Stimulated activated CD4-positive, alpha-beta T cell treated with anti-CD3 and anti-CD28 coated beads, TNF-alpha, amount 100 ng/mL, for 1 hour (primary cell): ENCODE data around the gene GNAO1.
"Not testable (repeated sequence)": the region's sequence is repeated elsewhere in the genome, so short reads cannot be mapped to it uniquely, and the experiment has no call there.

Source experiments
- DNase-seq, 3 donors: peaks; one replicate each; pipeline ENCODE4 v3.0.0-alpha.2; 2020; ENCODE audit warnings: low read depth in 3 of 3, low spot score in 1 of 3

Gene GNAO1

DNA sequence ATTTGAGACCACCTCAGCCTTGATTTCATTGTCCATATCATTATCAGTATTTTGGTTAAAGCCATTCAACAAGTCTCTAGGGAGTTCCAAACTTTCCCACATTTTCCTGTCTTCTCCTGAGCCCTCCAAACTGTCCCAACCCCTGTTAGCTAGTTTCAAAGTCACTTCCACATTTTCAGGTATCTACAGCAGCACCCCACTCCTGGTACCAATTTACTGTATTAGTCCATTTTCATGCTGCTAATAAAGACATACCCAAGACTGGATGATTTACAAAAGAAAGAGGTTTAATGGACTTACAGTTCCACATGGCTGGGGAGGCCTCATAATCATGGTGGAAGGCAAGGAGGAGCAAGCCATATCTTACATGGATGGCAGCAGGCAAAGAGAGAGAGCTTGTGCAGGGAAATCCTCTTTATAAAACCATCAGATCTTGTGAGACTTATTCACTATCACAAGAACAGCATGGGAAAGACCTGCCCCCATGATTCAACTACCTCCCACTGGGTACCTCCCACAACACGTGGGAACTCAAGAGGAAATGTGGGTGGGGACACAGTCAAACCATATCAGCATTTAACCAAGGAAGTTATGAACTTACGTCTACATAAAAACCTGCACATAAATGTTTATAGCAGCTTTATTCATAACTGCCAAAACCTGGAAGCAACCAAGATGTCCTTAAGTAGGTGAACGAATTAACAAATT is 189.6 kb downstream of the GNAO1 start:
- DNase-seq = not testable (repeated sequence)

DNA sequence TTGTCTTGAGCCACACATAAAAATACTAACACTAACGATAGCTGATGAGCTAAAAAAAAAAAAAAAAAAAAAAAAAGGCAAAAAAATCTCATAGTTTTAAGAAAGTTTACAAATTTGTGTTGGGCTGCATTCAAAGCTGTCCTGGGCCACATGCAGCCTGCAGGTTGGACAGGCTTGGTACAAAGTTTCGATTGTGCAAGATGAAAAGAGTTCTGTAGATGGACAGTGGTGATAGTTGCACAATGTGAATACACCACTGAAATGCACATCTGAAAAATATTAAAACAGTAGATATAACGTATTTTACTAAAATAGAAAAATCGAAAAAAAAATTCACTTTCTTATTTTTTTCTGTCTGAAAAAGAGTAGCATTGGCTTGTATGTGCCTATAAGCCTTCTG is 191.2 kb downstream of the GNAO1 start:
- no peak for DNase-seq

- no peak for DNase-seq
Observed at GRCh38 chr16:56382901-56383355, 191.6 kb downstream of the GNAO1 start.

- no peak for DNase-seq
Observed at GRCh38 chr16:56384074-56384721, 192.9 kb downstream of the GNAO1 start.

DNA sequence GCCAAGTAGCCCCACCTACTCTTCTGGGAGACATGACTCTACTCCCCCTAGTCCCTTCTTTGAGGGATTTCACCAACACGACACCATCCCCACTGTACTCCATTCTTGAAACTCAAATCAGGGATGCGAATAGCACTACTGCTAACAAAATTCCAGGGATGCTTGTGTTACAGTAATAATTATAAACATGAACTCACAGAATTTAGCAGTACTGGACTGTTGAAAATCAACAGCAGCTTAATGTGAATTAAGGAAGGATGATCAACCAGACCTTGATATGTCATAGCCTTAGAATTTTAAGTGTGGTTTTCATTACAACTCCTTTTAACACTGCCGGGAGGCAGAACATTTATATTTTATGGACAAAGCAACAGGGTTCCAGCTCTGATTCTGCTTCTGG is 196.1 kb downstream of the GNAO1 start:
- no peak for DNase-seq

DNA sequence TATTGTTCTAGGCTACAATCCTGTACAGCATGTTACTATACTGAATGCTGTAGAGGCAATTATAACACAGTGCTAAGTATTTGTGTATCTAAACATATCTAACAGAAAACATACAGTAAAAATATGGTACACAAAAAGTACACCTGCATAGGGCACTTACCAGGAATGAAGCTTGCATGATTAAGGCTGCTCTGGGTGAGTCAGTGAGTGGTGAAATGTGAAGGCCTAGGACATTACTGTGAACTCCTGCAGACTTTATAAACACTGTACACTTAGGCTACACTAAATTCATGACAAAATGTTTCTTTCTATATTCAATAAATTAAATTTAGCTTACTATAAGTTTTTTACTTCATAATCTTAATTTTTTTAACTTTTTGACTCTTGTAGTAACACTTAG is 196.9 kb downstream of the GNAO1 start:
- no peak for DNase-seq

DNA sequence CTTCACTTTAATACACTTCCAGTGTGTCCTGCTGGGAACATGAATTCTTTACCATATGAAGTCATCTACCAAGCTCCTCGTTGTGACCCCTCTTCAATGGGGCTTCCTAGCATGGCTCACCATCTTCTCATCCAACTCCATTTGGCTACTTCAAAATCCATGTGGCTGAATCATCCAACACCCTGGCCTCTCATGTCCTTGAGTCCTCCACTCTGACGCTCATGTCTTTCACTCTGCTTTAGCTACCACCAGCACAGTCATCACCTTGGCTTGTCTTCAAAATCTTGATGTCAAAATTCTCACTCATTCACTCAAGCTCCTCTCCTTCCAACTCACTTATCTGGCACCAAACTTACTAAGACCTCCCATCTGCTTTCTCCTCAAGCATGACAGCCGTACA is 198.3 kb downstream of the GNAO1 start:
- DNase-seq = no peak

DNA sequence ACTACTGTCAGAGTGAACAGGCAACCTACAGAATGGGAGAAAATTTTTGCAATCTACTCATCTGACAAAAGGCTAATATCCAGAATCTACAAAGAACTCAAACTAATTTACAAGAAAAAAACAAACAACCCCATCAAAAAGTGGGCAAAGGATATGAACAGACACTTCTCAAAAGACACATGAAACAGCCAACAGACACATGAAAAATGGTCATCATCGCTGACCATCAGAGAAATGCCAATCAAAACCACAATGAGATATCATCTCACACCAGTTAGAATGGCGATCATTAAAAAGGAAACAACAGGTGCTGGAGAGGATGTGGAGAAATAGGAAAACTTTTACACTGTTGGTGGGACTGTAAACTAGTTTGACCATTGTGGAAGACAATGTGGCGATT is 205.4 kb downstream of the GNAO1 start:
- DNase-seq = not testable (repeated sequence)

- DNase-seq = no peak
Observed at GRCh38 chr16:56399047-56399446, 207.8 kb downstream of the GNAO1 start.

DNA sequence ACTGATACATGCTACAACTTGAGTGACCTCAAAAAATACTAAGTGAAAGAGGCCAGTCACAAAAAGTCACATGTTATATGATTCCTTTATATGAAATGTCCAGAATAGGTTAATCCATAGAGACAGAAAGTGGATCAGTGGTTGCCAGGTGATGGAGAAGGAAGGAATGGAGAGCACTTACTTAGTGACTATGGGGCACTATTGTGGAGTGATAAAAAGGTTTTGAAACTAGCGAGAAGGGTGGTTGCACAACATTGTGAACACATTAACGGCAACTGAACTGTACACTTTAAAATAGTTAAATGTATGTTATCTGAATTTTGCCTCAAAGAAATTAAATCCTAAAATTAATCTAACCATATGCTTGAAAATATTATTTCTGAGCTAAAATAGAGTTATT is 208.2 kb downstream of the GNAO1 start:
- DNase-seq = no peak

GRCh38 chr16:56400458-56400857 is 209.2 kb downstream of the GNAO1 start:
- no peak for DNase-seq

DNA sequence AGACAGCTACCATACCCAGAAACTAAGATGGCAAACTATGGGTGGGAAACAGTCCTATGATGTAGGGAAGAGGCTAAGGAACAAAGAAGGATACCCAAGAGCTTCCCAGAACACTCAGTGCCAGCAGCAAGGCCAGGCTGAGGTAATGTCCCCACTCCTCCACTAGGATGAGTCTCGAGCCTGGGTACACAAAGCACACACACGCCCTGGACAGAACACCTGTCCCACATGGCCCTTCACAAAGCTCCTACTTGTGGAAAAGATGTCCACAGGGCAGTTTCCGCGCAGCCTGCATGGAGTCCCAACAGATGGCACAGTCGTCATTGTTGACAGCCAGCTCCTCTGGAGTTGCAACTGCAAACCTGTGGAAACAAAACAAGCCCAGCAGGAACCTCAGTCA is 210.2 kb downstream of the GNAO1 start:
- no peak for DNase-seq

- no peak for DNase-seq
Observed at GRCh38 chr16:56405977-56406672, 214.8 kb downstream of the GNAO1 start.
